Endodermal cell (in vitro differentiated cells): Measurements from ENCODE around the gene ARMH3. TPM values are rescaled to one million over a fixed set of nuclear protein-coding genes. Genes with fewer than 3 reads are reported as not detected.

Experiments used
- DNase-seq: peaks from one replicate; pipeline ENCODE4 v3.0.0-alpha.2; 2017
- H3K27ac ChIP-seq: 2 replicates; pipeline ENCODE4 v1.5.1; 2013; ENCODE audit warnings: mild to moderate bottlenecking, low read depth, low read length, moderate library complexity
- H3K27me3 ChIP-seq: 2 replicates; pipeline ENCODE4 v1.6.1; 2013; ENCODE audit warnings: mild to moderate bottlenecking, low read length, moderate library complexity; ENCODE audit not compliant: insufficient read depth, control insufficient read depth, poor library complexity, severe bottlenecking
- H3K36me3 ChIP-seq: 2 replicates; pipeline ENCODE4 v1.7.0; 2013; ENCODE audit warnings: mild to moderate bottlenecking, low read length, moderate library complexity; ENCODE audit not compliant: control insufficient read depth, insufficient read depth
- H3K4me1 ChIP-seq: one replicate; pipeline ENCODE4 v1.7.0; 2013; ENCODE audit warnings: low read length; ENCODE audit not compliant: control insufficient read depth, insufficient read depth
- H3K4me3 ChIP-seq: 2 replicates; pipeline ENCODE4 v1.5.1; 2013; ENCODE audit warnings: mild to moderate bottlenecking, low read length, moderate library complexity
- H3K9ac ChIP-seq: 2 replicates; pipeline ENCODE4 v1.6.1; 2013; ENCODE audit warnings: mild to moderate bottlenecking, low read length, moderate library complexity; ENCODE audit not compliant: poor library complexity, severe bottlenecking; ENCODE audit errors: extremely low read depth
- H3K9me3 ChIP-seq: 2 replicates; pipeline ENCODE4 v1.6.1; 2013; ENCODE audit warnings: mild to moderate bottlenecking, low read length, moderate library complexity; ENCODE audit not compliant: control insufficient read depth
- H3K27ac Mint-ChIP-seq: 2 replicates; pipeline ENCODE4 v1.8.0; 2020; ENCODE audit warnings: mixed read lengths
- H3K27me3 Mint-ChIP-seq: 2 replicates; pipeline ENCODE4 v1.8.0; 2021; ENCODE audit warnings: mild to moderate bottlenecking, mixed read lengths; ENCODE audit not compliant: insufficient read depth
- H3K36me3 Mint-ChIP-seq: 2 replicates; pipeline ENCODE4 v1.8.0; 2020; ENCODE audit warnings: low read depth, mixed read lengths
- H3K4me1 Mint-ChIP-seq: 2 replicates; pipeline ENCODE4 v1.8.0; 2020; ENCODE audit warnings: mixed read lengths
- H3K4me3 Mint-ChIP-seq: 2 replicates; pipeline ENCODE4 v1.8.0; 2020; ENCODE audit warnings: mild to moderate bottlenecking, moderate library complexity, mixed read lengths
- H3K9me3 Mint-ChIP-seq: 2 replicates; pipeline ENCODE4 v1.8.0; 2020; ENCODE audit warnings: mild to moderate bottlenecking, mixed read lengths
- CTCF ChIP-seq: fragments of 200-600 bp; sonication (generic); conservative IDR thresholded peaks from 2 replicates; pipeline ENCODE4 v1.5.0; 2021; ENCODE audit warnings: antibody characterized with exemption, mild to moderate bottlenecking
- WGBS, 2 experiments: methylation state at CpG; one replicate each; pipeline versions ENCODE4 v1.1.5 to v1.1.7; 2013; ENCODE audit warnings: missing lambda C conversion rate in 2 of 2, mixed read lengths in 1 of 2; ENCODE audit not compliant: insufficient coverage in 1 of 2, insufficient read length in 1 of 2; 5-methylcytosine and 5-hydroxymethylcytosine counted together
- total RNA-seq, 2 donors: library from RNA; stranded (reverse); fragmentation: NEBNext Ultra II Directional in 1 of 2; extraction: Animal tissue kit (Norgen Biotek cat#: 25700) in 1 of 2; gene quantifications; 2 replicates in 1 of 2; 3 replicates in 1 of 2; pipeline ENCODE4 v1.2.1, GENCODE V29; 2021

ARMH3 gene
- total RNA-seq, 2 donors from 2014 or later: 18.0 to 19.7 TPM

GRCh38 chr10:101950213-101950612 lies 105.8 kb downstream of the ARMH3 start:
- peaks cover 6% of the 10 kb centered on the region for H3K4me1 Mint-ChIP-seq
- H3K9me3 Mint-ChIP-seq: peaks cover 11% of the 10 kb centered on the region
- TF ChIP-seq CTCF: no peak
- Histone ChIP-seq H3K36me3 (peaks cover 28% of the 10 kb centered on the region), H3K27ac (no peak overlapping the region), H3K4me3 (no peak overlapping the region), H3K9me3 (peaks cover 15% of the 10 kb centered on the region), H3K27me3 (no peaks in the 10 kb centered on the region), H3K4me1 (no peaks in the 10 kb centered on the region), H3K9ac (no peak overlapping the region)
- H3K27ac Mint-ChIP-seq: no peak overlapping the region
- H3K36me3 Mint-ChIP-seq: peaks cover 57% of the 10 kb centered on the region
- DNase-seq: no peak
- H3K27me3 Mint-ChIP-seq: no peaks in the 10 kb centered on the region
- H3K4me3 Mint-ChIP-seq: no peak overlapping the region

GRCh38 chr10:101941871-101942270 lies 114.1 kb downstream of the ARMH3 start:
- TF ChIP-seq CTCF: no peak
- H3K4me1 Mint-ChIP-seq: peaks cover 13% of the 10 kb centered on the region
- Histone ChIP-seq H3K4me3 (no peak overlapping the region), H3K27me3 (no peaks in the 10 kb centered on the region), H3K36me3 (peaks cover 4% of the 10 kb centered on the region), H3K27ac (no peak overlapping the region), H3K9me3 (no peaks in the 10 kb centered on the region), H3K4me1 (no peaks in the 10 kb centered on the region), H3K9ac (no peak overlapping the region)
- no peaks in the 10 kb centered on the region for H3K27me3 Mint-ChIP-seq
- H3K36me3 Mint-ChIP-seq: peaks cover 14% of the 10 kb centered on the region
- WGBS, 2 experiments: 93 to 100% methylated on average over 1 of the region's 1 CpG
- peaks cover 2% of the 10 kb centered on the region for H3K9me3 Mint-ChIP-seq
- no peak overlapping the region for H3K4me3 Mint-ChIP-seq
- no peak for DNase-seq
- H3K27ac Mint-ChIP-seq: no peak overlapping the region

GRCh38 chr10:101940916-101941315 lies 115.1 kb downstream of the ARMH3 start:
- Mint-ChIP-seq H3K27me3 (no peaks in the 10 kb centered on the region), H3K9me3 (no peaks in the 10 kb centered on the region), H3K4me3 (no peak overlapping the region), H3K36me3 (peaks cover 11% of the 10 kb centered on the region), H3K27ac (no peak overlapping the region), H3K4me1 (peaks cover 13% of the 10 kb centered on the region)
- H3K36me3 ChIP-seq: peaks cover 4% of the 10 kb centered on the region
- no peaks in the 10 kb centered on the region for H3K9me3 ChIP-seq
- no peak for DNase-seq
- H3K9ac ChIP-seq: no peak overlapping the region
- TF ChIP-seq CTCF: no peak
- no peak overlapping the region for H3K27ac ChIP-seq
- WGBS, 2 experiments: 86 to 92% methylated on average over 1 of the region's 1 CpG
- H3K4me3 ChIP-seq: no peak overlapping the region
- no peaks in the 10 kb centered on the region for H3K4me1 ChIP-seq
- H3K27me3 ChIP-seq: no peaks in the 10 kb centered on the region
